B cell (primary cell): ENCODE measurements around the gene FBXO42. TPM values are rescaled to one million over a fixed set of nuclear protein-coding genes. Genes with fewer than 3 reads are reported as not detected.

Experiments used
- ATAC-seq: fragments of 200-7000 bp; cut with Tn5 transposase; one replicate; pipeline ENCODE4 v1.10.0; 2021; ENCODE audit warnings: low read depth, mild to moderate bottlenecking, moderate number of reproducible peaks, moderate library complexity
- CTCF ChIA-PET: fragments of 350-600 bp; sonication (Branson Sonifier 250); formaldehyde crosslinking; loops from one replicate; lab custom pipeline; 2021; ENCODE audit warnings: antibody characterized with exemption, inconsistent platforms; lab: Charles Lee
- POLR2A ChIA-PET: fragments of 350-600 bp; sonication (Branson Sonifier 250); formaldehyde crosslinking; loops from one replicate; lab custom pipeline; 2021; ENCODE audit warnings: antibody characterized with exemption; lab: Charles Lee
- DNase-seq: peaks from one replicate; pipeline ENCODE4 v3.0.0; 2013
- H2AFZ ChIP-seq: 2 replicates; pipeline ENCODE4 v1.6.1; 2012; ENCODE audit warnings: mild to moderate bottlenecking, low read depth, low read length; ENCODE audit not compliant: insufficient read depth, poor library complexity, severe bottlenecking
- H3K27ac ChIP-seq, 2 donors: 1 replicate in 1 of 2; 2 replicates in 1 of 2; pipeline ENCODE4 v1.5.1; 2012 to 2013; ENCODE audit warnings: low read length in 2 of 2, mild to moderate bottlenecking in 2 of 2, moderate library complexity in 1 of 2
- H3K27me3 ChIP-seq, 4 experiments: fragments of 200-600 bp in 1 of 4; sonication (generic) in 1 of 4; replicated peaks in 1 of 4; 1 replicate in 2 of 4; 2 replicates in 2 of 4; pipeline versions ENCODE4 v1.6.1 to v1.7.0; 2013 to 2016; ENCODE audit warnings: low read length in 3 of 4, mild to moderate bottlenecking in 2 of 4, mixed read lengths in 1 of 4, moderate library complexity in 1 of 4; ENCODE audit not compliant: insufficient read depth in 4 of 4, control insufficient read depth in 3 of 4; ENCODE audit errors: control extremely low read depth in 1 of 4
- H3K36me3 ChIP-seq, 2 experiments: replicated peaks in 1 of 2; 1 replicate in 1 of 2; 2 replicates in 1 of 2; pipeline versions ENCODE4 v1.6.1 to v1.7.1; 2013; ENCODE audit warnings: low read length in 1 of 2; ENCODE audit not compliant: insufficient read depth in 2 of 2, control insufficient read depth in 1 of 2; ENCODE audit errors: control extremely low read depth in 1 of 2, extremely low read depth in 1 of 2
- H3K4me1 ChIP-seq, 2 donors: fragments of 200-600 bp in 1 of 2; sonication (generic) in 1 of 2; 1 replicate in 1 of 2; 2 replicates in 1 of 2; pipeline versions ENCODE4 v1.5.1 to v1.6.1; 2013 to 2017; ENCODE audit warnings: low read length in 2 of 2; ENCODE audit not compliant: control insufficient read depth in 2 of 2, insufficient read depth in 2 of 2
- H3K4me2 ChIP-seq: replicated peaks from 2 replicates; pipeline ENCODE3; 2012; ENCODE audit warnings: mild to moderate bottlenecking, low read depth, low read length; ENCODE audit not compliant: poor library complexity, severe bottlenecking
- H3K4me3 ChIP-seq, 5 experiments: fragments of 200-600 bp in 1 of 5; sonication (generic) in 1 of 5; 1 replicate in 3 of 5; 2 replicates in 2 of 5; pipeline versions ENCODE4 v1.5.1 to v1.7.0; 2011 to 2016; ENCODE audit warnings: low read length in 4 of 5, mild to moderate bottlenecking in 4 of 5, low read depth in 2 of 5, control low read depth in 1 of 5, moderate library complexity in 1 of 5; ENCODE audit not compliant: insufficient read depth in 1 of 5; ENCODE audit errors: control extremely low read depth in 1 of 5, extremely low read depth in 1 of 5
- H3K79me2 ChIP-seq: fragments of 200-600 bp; sonication (generic); one replicate; pipeline ENCODE4 v1.6.0; 2016; ENCODE audit warnings: low read length; ENCODE audit not compliant: control insufficient read depth, insufficient read depth
- H3K9ac ChIP-seq: fragments of 200-600 bp; sonication (generic); 2 replicates; pipeline ENCODE4 v1.6.1; 2017; ENCODE audit warnings: mild to moderate bottlenecking, low read length, moderate library complexity
- H3K9me3 ChIP-seq, 3 donors: one replicate each; pipeline versions ENCODE4 v1.6.1 to v1.7.1; 2013; ENCODE audit warnings: low read length in 2 of 3; ENCODE audit not compliant: control insufficient read depth in 2 of 3, insufficient read depth in 1 of 3; ENCODE audit errors: control extremely low read depth in 1 of 3
- H4K20me1 ChIP-seq: 2 replicates; pipeline ENCODE4 v1.6.0; 2012; ENCODE audit warnings: mild to moderate bottlenecking, low read length; ENCODE audit not compliant: insufficient read depth, control insufficient read depth, poor library complexity, severe bottlenecking
- H3K27ac Mint-ChIP-seq: one replicate; pipeline ENCODE4 v1.8.0; 2021; ENCODE audit warnings: mixed read lengths
- H3K27me3 Mint-ChIP-seq: one replicate; pipeline ENCODE4 v1.8.0; 2021; ENCODE audit warnings: mixed read lengths
- H3K4me1 Mint-ChIP-seq: one replicate; pipeline ENCODE4 v1.8.0; 2021; ENCODE audit warnings: mixed read lengths
- H3K4me3 Mint-ChIP-seq: one replicate; pipeline ENCODE4 v1.8.0; 2021; ENCODE audit warnings: mixed read lengths
- H3K9me3 Mint-ChIP-seq: one replicate; pipeline ENCODE4 v1.8.0; 2022; ENCODE audit warnings: mixed read lengths; ENCODE audit not compliant: insufficient read depth
- EZH2 ChIP-seq: IDR thresholded peaks from 2 replicates; pipeline ENCODE4 v1.6.1; 2012; ENCODE audit warnings: borderline replicate concordance, low read depth, mild to moderate bottlenecking, moderate library complexity, low read length; ENCODE audit not compliant: insufficient read depth, poor library complexity, severe bottlenecking
- WGBS: methylation state at CpG from one replicate; pipeline ENCODE4 v1.1.5; 2013; ENCODE audit warnings: missing lambda C conversion rate; ENCODE audit not compliant: insufficient coverage; 5-methylcytosine and 5-hydroxymethylcytosine counted together
- intact Hi-C: fragments of 100-400 bp; cut with micrococcal nuclease; formaldehyde crosslinking; loops from one replicate; pipeline ENCODE4 v1.10.0; 2022
- polyA plus RNA-seq: library from polyadenylated mRNA; depleted of rRNA; stranded (reverse); fragments of >200 nt; gene quantifications from 2 replicates; pipeline ENCODE4 v1.2.3, GENCODE V29; 2012
- total RNA-seq, 2 donors: library from RNA; stranded (reverse); fragments of 120-200 nt in 1 of 2; gene quantifications; 1 replicate in 1 of 2; 2 replicates in 1 of 2; pipeline versions ENCODE4 v1.2.3 to v1.2.4, GENCODE V29; 2013 to 2022
- TF ChIP-seq, protein P1 (sequence below): fragments of 200-600 bp; IDR thresholded peaks from one replicate; pipeline ENCODE4 v1.8.0; 2022; ENCODE audit warnings: antibody characterized with exemption, mild to moderate bottlenecking

Gene FBXO42
- total and polyA plus RNA-seq, 2 donors (not counting 1 experiment from before 2014, with no cell fraction given) = 17.2 to 33.1 TPM

DNA sequence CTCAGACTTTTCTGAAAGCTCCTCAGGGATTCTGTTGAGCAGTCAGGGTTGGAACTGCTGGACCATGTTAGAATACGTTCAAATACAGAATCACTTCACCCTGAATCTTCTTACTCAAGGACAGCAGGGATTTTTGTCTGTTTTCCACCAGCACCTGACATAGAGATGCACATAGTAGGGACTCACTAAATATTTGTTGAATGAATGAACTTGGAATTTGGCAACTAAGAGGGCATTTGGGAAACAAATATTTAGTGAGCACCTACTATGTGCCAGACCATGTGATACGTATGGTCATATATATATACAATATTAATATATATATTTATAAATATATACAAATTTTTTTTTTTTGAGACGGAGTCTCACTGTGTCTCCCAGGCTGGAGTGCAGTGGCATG lies 4.6 kb upstream of the FBXO42 start:
- Mint-ChIP-seq H3K4me1 (peaks cover 6% of the 10 kb centered on the region), H3K27me3 (no peaks in the 10 kb centered on the region), H3K4me3 (no peak overlapping the region), H3K27ac (no peak overlapping the region), H3K9me3 (no peaks in the 10 kb centered on the region)
- intact Hi-C loops = no loop called here
- TF ChIP-seq, protein P1, sequence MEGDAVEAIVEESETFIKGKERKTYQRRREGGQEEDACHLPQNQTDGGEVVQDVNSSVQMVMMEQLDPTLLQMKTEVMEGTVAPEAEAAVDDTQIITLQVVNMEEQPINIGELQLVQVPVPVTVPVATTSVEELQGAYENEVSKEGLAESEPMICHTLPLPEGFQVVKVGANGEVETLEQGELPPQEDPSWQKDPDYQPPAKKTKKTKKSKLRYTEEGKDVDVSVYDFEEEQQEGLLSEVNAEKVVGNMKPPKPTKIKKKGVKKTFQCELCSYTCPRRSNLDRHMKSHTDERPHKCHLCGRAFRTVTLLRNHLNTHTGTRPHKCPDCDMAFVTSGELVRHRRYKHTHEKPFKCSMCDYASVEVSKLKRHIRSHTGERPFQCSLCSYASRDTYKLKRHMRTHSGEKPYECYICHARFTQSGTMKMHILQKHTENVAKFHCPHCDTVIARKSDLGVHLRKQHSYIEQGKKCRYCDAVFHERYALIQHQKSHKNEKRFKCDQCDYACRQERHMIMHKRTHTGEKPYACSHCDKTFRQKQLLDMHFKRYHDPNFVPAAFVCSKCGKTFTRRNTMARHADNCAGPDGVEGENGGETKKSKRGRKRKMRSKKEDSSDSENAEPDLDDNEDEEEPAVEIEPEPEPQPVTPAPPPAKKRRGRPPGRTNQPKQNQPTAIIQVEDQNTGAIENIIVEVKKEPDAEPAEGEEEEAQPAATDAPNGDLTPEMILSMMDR = no peak
- TF ChIP-seq EZH2 = no peak
- no peaks in the 10 kb centered on the region for H3K36me3 ChIP-seq
- no peaks in the 10 kb centered on the region for H4K20me1 ChIP-seq
- H3K79me2 ChIP-seq = peaks cover 2% of the 10 kb centered on the region
- no peak overlapping the region for H3K9ac ChIP-seq
- no peaks in the 10 kb centered on the region for H3K9me3 ChIP-seq
- ChIA-PET POLR2A (no interaction called here), CTCF (interaction anchor here (1.1 kb wide), 1 partner anchor 7 kb away, joined by 6 read pairs; no protein-coding TSS in a partner anchor)
- no peak overlapping the region for H3K4me3 ChIP-seq
- no peaks in the 10 kb centered on the region for H3K27me3 ChIP-seq
- H3K4me2 ChIP-seq = no peak overlapping the region
- DNase-seq = no peak
- no CpG with 5 or more reads among the region's 3 CpGs for WGBS
- H3K27ac ChIP-seq = no peak overlapping the region
- no peak for ATAC-seq
- H3K4me1 ChIP-seq = peaks cover 8 to 11% of the 10 kb centered on the region in 2 donors
- H2AFZ ChIP-seq = no peak overlapping the region

DNA sequence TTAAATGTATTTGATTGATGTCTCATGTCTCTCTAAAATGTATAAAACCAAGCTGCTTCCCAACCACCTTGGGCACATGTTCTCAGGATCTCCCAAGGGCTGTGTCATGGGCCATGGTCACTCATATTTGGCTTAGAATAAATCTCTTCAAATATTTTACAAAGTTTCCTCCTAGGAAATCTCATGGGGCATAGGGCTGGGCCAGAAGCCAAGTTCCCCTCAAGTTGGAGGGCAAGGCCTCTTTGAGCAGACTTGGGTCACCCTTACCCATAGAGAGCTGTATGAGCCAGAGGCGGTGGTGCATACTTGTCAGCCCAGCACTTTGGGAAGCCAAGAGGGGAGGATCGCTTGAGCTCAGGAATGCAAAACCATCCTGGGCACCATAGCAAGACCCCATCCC lies 2.3 kb upstream of the FBXO42 start:
- intact Hi-C loops = loop anchor here (5.0 kb wide), 2 partner anchors 88 to 137 kb away; partner anchors contain the start of gene NECAP2
- no peaks in the 10 kb centered on the region for H3K27me3 Mint-ChIP-seq
- ChIA-PET POLR2A (no interaction called here), CTCF (interaction anchor here (0.6 to 4.7 kb wide), 2 partner anchors 8 to 22 kb away, joined by 4 to 52 read pairs; no protein-coding TSS in a partner anchor)
- H3K4me2 ChIP-seq = no peak overlapping the region
- no peak overlapping the region for H2AFZ ChIP-seq
- H3K4me1 ChIP-seq = peaks cover 19 to 30% of the 10 kb centered on the region in 2 donors
- TF ChIP-seq EZH2 = no peak
- TF ChIP-seq, protein P1 = no peak
- H4K20me1 ChIP-seq = no peaks in the 10 kb centered on the region
- peaks cover 17% of the 10 kb centered on the region for H3K4me1 Mint-ChIP-seq
- H3K9ac ChIP-seq = no peak overlapping the region
- H3K27ac Mint-ChIP-seq = no peak overlapping the region
- no peaks in the 10 kb centered on the region for H3K9me3 Mint-ChIP-seq
- H3K4me3 Mint-ChIP-seq = no peak overlapping the region
- 100% methylated on average over 1 of the region's 2 CpGs for WGBS
- H3K9me3 ChIP-seq = no peaks in the 10 kb centered on the region
- no peak overlapping the region for H3K4me3 ChIP-seq
- no peak for DNase-seq
- peaks cover 25% of the 10 kb centered on the region for H3K79me2 ChIP-seq
- H3K27ac ChIP-seq = no peak overlapping the region
- no peaks in the 10 kb centered on the region for H3K36me3 ChIP-seq
- no peaks in the 10 kb centered on the region for H3K27me3 ChIP-seq
- no peak for ATAC-seq
